ENCODE measurements around the gene COL12A1.

Gene COL12A1

DNA sequence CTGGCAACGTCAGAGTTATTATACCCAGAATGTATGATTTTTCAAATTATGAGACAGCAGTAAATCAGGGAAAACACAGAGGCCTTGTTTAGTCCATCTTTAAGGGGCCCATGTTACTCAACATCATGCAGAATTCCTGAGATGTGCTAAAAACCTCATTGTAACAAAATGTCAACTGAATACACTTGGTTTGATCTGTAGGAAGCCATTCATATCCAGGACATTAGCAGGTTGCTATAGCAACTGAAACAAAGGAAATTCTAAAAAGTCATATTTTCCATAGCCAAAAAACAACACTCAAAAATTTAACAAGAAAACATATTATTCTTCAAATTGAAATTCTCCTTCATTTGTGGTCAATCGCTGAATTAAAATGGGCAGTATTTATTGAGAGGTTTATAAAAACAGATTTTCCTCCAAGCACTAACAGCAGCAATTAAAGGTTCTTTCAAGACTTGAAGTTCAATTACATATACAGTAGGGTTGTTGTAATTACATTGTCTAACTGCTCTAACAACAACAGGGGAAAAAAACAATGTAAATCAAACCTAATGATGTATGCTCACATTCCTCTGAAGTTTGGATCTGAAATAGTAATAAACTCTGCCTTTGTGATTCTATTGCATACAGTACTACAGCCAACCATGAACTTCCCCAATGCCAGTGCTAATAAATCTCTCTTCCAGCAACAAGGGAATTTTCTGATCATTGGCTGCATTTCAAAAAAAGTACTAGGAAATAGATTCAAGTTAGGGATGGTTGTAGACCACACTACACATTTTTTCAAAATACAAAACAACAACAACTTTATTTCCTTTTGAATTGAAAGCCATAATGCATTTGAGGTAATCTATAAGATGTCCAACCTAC is 34.9 kb downstream of the COL12A1 start:
- no peak for DNase-seq (ENCODE audit: low read depth, low spot score)
- in situ Hi-C loops (cut with HindIII; ENCODE audit: low sequenced_read_pairs) = no loop called here
- TF ChIP-seq, protein P1, sequence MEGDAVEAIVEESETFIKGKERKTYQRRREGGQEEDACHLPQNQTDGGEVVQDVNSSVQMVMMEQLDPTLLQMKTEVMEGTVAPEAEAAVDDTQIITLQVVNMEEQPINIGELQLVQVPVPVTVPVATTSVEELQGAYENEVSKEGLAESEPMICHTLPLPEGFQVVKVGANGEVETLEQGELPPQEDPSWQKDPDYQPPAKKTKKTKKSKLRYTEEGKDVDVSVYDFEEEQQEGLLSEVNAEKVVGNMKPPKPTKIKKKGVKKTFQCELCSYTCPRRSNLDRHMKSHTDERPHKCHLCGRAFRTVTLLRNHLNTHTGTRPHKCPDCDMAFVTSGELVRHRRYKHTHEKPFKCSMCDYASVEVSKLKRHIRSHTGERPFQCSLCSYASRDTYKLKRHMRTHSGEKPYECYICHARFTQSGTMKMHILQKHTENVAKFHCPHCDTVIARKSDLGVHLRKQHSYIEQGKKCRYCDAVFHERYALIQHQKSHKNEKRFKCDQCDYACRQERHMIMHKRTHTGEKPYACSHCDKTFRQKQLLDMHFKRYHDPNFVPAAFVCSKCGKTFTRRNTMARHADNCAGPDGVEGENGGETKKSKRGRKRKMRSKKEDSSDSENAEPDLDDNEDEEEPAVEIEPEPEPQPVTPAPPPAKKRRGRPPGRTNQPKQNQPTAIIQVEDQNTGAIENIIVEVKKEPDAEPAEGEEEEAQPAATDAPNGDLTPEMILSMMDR (IDR thresholded peaks at IDR 0.05; ENCODE audit: low read depth, low read length) = no peak
- no peak overlapping the region for H3K4me3 ChIP-seq (ENCODE audit: low read depth, low read length)

DNA sequence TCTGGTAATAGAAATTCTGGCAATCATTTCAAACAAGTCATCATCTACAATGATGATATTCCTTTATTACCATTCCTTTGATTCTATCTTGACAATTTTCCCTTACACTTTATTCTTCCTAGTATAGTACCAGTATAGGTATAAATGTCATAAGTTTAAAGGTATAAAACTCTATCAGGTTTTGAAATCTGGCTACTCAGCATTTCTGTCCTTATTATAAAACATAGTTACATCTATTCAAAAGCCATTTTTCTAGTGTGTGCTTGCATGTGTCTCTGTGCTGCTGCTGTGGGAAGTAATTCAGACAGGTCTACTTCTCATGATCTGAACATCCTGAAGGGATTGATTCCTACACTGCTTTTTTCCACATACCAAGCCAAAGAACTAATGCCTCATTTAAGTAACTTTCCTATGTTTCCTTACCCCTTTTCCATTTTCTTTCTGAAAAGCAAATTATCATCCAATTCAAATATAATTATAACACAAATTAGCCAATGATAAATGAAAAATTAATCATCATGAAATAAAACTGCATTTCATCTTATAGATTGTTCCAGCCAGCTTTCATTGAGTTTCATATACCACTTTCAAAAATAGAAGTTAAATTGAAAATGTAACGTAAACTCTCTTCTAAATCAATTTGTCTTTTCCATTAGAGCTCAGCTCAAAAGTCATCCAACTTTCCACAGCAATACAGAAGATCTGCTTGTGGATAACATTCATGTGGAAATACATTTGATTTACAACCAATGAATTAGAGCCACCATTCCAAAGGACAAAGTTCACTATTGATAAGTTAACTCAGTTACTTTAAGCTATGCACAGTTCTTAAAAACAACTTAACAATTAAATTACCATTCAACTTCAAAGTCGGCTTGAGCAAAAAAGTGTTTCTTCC is 35.9 kb downstream of the COL12A1 start:
- TF ChIP-seq, protein P1 (IDR thresholded peaks at IDR 0.05; ENCODE audit: low read depth, low read length) = no peak
- H3K4me3 ChIP-seq (ENCODE audit: low read depth, low read length) = no peak overlapping the region
- in situ Hi-C loops (cut with HindIII; ENCODE audit: low sequenced_read_pairs) = no loop called here

DNA sequence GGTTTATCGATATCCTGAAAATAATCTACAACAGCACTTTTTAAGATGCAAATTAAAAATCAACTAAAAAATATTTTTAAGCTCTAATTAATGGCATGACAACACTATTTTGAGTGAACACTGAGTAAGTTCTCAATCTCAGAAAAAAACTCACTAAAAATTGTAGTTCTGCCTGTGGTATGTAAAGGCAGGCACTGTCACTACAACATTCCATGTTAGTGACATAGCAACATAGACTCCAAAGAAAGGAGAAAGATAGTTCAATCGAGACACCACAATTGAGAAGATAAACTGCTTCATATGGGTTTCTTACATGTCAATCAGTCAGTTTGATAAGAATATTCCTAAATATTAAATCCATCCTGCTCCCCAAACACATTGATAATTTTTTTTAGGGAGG is 38.0 kb downstream of the COL12A1 start:
- H3K4me3 ChIP-seq (ENCODE audit: low read depth, low read length) = no peak overlapping the region
- in situ Hi-C loops (cut with HindIII; ENCODE audit: low sequenced_read_pairs) = no loop called here
- TF ChIP-seq, protein P1 (IDR thresholded peaks at IDR 0.05; ENCODE audit: low read depth, low read length) = no peak
- DNase-seq (ENCODE audit: low read depth, low spot score) = no peak

More for the DNA sequence above, 35.9 kb downstream of the COL12A1 start:
- DNase-seq (ENCODE audit: low read depth, low spot score) = no peak

DNA sequence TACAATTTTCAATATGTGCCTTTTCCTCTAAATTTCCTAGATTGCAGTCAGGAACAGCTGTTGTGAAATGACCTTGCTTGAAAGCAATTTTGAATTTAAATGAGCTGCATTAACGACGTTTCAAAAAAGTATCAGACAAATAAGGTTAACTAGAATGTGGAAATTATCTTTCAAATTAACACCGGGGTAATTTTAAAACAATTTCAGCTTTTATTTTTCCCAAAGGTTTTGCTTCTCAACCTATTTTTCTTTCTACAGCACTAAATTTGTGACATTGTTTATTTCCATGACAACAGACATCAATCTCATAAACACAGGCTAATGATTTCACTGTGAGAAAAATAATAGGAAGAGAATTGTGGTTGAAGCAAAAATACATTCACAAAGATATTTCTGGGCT is 38.5 kb downstream of the COL12A1 start:
- in situ Hi-C loops (cut with HindIII; ENCODE audit: low sequenced_read_pairs) = no loop called here

DNA sequence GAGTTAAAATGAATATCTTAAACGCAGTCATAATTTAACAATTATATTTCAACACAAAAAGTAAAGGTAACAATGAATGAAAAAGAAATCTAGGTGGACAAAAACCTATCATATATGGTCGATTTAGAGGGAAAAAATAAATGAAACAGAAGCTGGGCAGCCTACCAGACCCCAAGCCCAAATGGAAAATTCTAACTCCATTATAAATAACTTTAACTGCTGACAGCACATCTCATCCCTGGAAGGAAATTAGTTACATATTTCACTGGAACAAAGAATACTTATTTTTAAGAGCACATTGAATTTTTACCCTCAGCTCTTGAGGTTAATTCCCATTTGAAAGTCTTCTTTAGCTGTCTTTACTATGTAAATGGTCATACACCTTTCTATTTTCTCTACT is 39.1 kb downstream of the COL12A1 start:
- no peak for DNase-seq (ENCODE audit: low read depth, low spot score)
- no peak overlapping the region for H3K4me3 ChIP-seq (ENCODE audit: low read depth, low read length)
- in situ Hi-C loops (cut with HindIII; ENCODE audit: low sequenced_read_pairs) = no loop called here
- TF ChIP-seq, protein P1 (IDR thresholded peaks at IDR 0.05; ENCODE audit: low read depth, low read length) = no peak

More for the DNA sequence above, 38.5 kb downstream of the COL12A1 start:
- TF ChIP-seq, protein P1 (IDR thresholded peaks at IDR 0.05; ENCODE audit: low read depth, low read length) = no peak
- DNase-seq (ENCODE audit: low read depth, low spot score) = no peak
- no peak overlapping the region for H3K4me3 ChIP-seq (ENCODE audit: low read depth, low read length)

DNA sequence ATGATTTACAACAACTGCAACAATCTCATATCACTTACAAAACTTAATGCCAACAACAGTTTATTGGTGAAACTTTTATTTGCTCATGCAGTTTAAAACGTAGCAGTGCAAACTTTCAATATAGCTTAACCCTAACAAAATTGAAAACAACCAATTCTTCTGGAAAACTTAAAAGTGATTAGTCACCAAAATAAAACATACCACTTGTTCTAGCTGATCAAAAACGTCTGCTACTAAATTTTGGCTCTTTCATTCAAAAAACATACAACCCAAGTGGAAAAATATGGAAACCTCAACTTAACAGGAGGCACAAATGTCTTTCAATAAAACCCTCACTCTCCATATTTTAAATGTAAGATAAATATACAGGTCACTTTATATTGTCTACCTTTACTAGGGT is 39.6 kb downstream of the COL12A1 start:
- no peak for DNase-seq (ENCODE audit: low read depth, low spot score)
- in situ Hi-C loops (cut with HindIII; ENCODE audit: low sequenced_read_pairs) = no loop called here

More for the DNA sequence above, 39.6 kb downstream of the COL12A1 start:
- H3K4me3 ChIP-seq (ENCODE audit: low read depth, low read length) = no peak overlapping the region
- TF ChIP-seq, protein P1 (IDR thresholded peaks at IDR 0.05; ENCODE audit: low read depth, low read length) = no peak
